Hepatocyte (in vitro differentiated cells): ENCODE data around the gene MAP9. TPM values are rescaled to one million over a fixed set of nuclear protein-coding genes. Genes with fewer than 3 reads are reported as not detected.
A peak's percentile ranks its signal among the peaks of the same experiment; 100 is the strongest.

Experiments
- DNase-seq: peaks from one replicate; pipeline ENCODE4 v3.0.0-alpha.2; 2016; ENCODE audit warnings: low spot score
- H2AFZ ChIP-seq: fragments of 200-600 bp; sonication (generic); 2 replicates; pipeline ENCODE4 v1.6.0; 2016; ENCODE audit warnings: antibody characterized with exemption, mild to moderate bottlenecking
- H3K27ac ChIP-seq: fragments of 200-600 bp; sonication (generic); 2 replicates; pipeline ENCODE4 v1.5.1; 2016; ENCODE audit warnings: mild to moderate bottlenecking
- H3K27me3 ChIP-seq: fragments of 200-600 bp; sonication (generic); 2 replicates; pipeline ENCODE4 v1.6.1; 2016
- H3K36me3 ChIP-seq: fragments of 200-600 bp; sonication (generic); replicated peaks from 2 replicates; pipeline ENCODE4 v1.5.1; 2016; ENCODE audit warnings: low read depth; ENCODE audit not compliant: insufficient read depth
- H3K4me1 ChIP-seq: fragments of 200-600 bp; sonication (generic); 2 replicates; pipeline ENCODE4 v1.5.1; 2016; ENCODE audit warnings: mild to moderate bottlenecking, moderate library complexity; ENCODE audit not compliant: insufficient read depth
- H3K4me2 ChIP-seq: fragments of 200-600 bp; sonication (generic); 2 replicates; pipeline ENCODE4 v1.6.0; 2016
- H3K4me3 ChIP-seq: fragments of 200-600 bp; sonication (generic); 2 replicates; pipeline ENCODE4 v1.5.1; 2016; ENCODE audit warnings: mild to moderate bottlenecking
- H3K79me2 ChIP-seq: fragments of 200-600 bp; sonication (generic); 2 replicates; pipeline ENCODE4 v1.6.0; 2017; ENCODE audit warnings: mild to moderate bottlenecking
- H3K9me2 ChIP-seq: fragments of 200-600 bp; sonication (generic); replicated peaks from 2 replicates; pipeline ENCODE4 v1.6.0; 2017; ENCODE audit warnings: mild to moderate bottlenecking; ENCODE audit not compliant: insufficient read depth
- H3K9me3 ChIP-seq: fragments of 200-600 bp; sonication (generic); 2 replicates; pipeline ENCODE4 v1.5.1; 2016; ENCODE audit warnings: low read depth, mild to moderate bottlenecking
- H4K20me1 ChIP-seq: fragments of 200-600 bp; sonication (generic); 2 replicates; pipeline ENCODE4 v1.6.0; 2016; ENCODE audit warnings: mild to moderate bottlenecking; ENCODE audit not compliant: insufficient read depth, poor library complexity, severe bottlenecking
- CTCF ChIP-seq: fragments of 200-600 bp; sonication (generic); IDR thresholded peaks from 2 replicates; pipeline ENCODE4 v1.5.1; 2016; ENCODE audit warnings: antibody characterized with exemption, mild to moderate bottlenecking; ENCODE audit not compliant: poor library complexity
- EZH2 ChIP-seq: fragments of 200-600 bp; sonication (generic); IDR thresholded peaks from 2 replicates; pipeline ENCODE4 v1.6.1; 2016; ENCODE audit warnings: antibody characterized with exemption, mild to moderate bottlenecking, borderline replicate concordance
- EZH2phosphoT487 ChIP-seq: fragments of 200-600 bp; sonication (generic); IDR thresholded peaks from one replicate; pipeline ENCODE4 v1.6.1; 2018; ENCODE audit warnings: antibody characterized with exemption, mild to moderate bottlenecking, low read depth, moderate library complexity; ENCODE audit not compliant: unreplicated experiment, severe bottlenecking
- WGBS: methylation state at CpG from one replicate; pipeline ENCODE4 v1.1.6; 2016; ENCODE audit warnings: low lambda C conversion rate; ENCODE audit errors: missing lambda C conversion rate; 5-methylcytosine and 5-hydroxymethylcytosine counted together
- polyA plus RNA-seq: library from polyadenylated mRNA; unstranded; fragments of >200 nt; fragmentation: Nextera tagmentation; extraction: Ambion mirVana; gene quantifications from 2 replicates; pipeline ENCODE4 v1.2.1, GENCODE V29; 2016
- total RNA-seq: library from RNA; depleted of rRNA; stranded (reverse); fragments of >200 nt; gene quantifications from 2 replicates; pipeline ENCODE4 v1.2.3, GENCODE V29; 2014

MAP9 gene
- total and polyA plus RNA-seq, 2 experiments from 2014 or later: 26.7 to 27.6 TPM

- Histone ChIP-seq H3K4me2 (no peak overlapping the region), H3K9me2 (no peaks in the 10 kb centered on the region), H3K36me3 (no peaks in the 10 kb centered on the region), H3K9me3 (no peaks in the 10 kb centered on the region), H3K4me1 (peaks cover 13% of the 10 kb centered on the region), H3K27ac (no peak overlapping the region), H2AFZ (no peak overlapping the region), H3K4me3 (no peak overlapping the region), H3K79me2 (no peaks in the 10 kb centered on the region), H4K20me1 (no peaks in the 10 kb centered on the region), H3K27me3 (no peaks in the 10 kb centered on the region)
- TF ChIP-seq CTCF (no peak), EZH2phosphoT487 (no peak)
- 64% methylated on average over 1 of the region's 1 CpG for WGBS
- no peak for DNase-seq
These were observed 30.7 kb upstream of the MAP9 start for GRCh38 chr4:155407480-155407879.

GRCh38 chr4:155405059-155405458 is 28.3 kb upstream of the MAP9 start:
- Histone ChIP-seq H3K4me3 (no peak overlapping the region), H3K9me2 (no peaks in the 10 kb centered on the region), H3K9me3 (no peaks in the 10 kb centered on the region), H3K4me1 (peaks cover 13% of the 10 kb centered on the region), H3K27ac (no peak overlapping the region), H3K36me3 (no peaks in the 10 kb centered on the region), H2AFZ (no peak overlapping the region), H3K4me2 (no peak overlapping the region), H4K20me1 (no peaks in the 10 kb centered on the region), H3K27me3 (no peaks in the 10 kb centered on the region), H3K79me2 (no peaks in the 10 kb centered on the region)
- TF ChIP-seq EZH2phosphoT487 (no peak), CTCF (no peak), EZH2 (no peak)
- 45% methylated on average over 2 of the region's 2 CpGs for WGBS
- no peak for DNase-seq

GRCh38 chr4:155403886-155404285 is 27.1 kb upstream of the MAP9 start:
- Histone ChIP-seq H3K4me3 (no peak overlapping the region), H3K4me2 (no peak overlapping the region), H3K9me3 (no peaks in the 10 kb centered on the region), H3K36me3 (no peaks in the 10 kb centered on the region), H3K79me2 (no peaks in the 10 kb centered on the region), H3K4me1 (peaks cover 13% of the 10 kb centered on the region), H3K27me3 (no peaks in the 10 kb centered on the region), H2AFZ (no peak overlapping the region), H4K20me1 (no peaks in the 10 kb centered on the region), H3K9me2 (no peaks in the 10 kb centered on the region), H3K27ac (no peak overlapping the region)
- DNase-seq: peak; percentile 47
- WGBS: 17% methylated on average over 4 of the region's 4 CpGs
- TF ChIP-seq EZH2phosphoT487: no peak
- no peak for TF ChIP-seq EZH2
- peak; percentile 65 for TF ChIP-seq CTCF

GRCh38 chr4:155402941-155403340 is 26.2 kb upstream of the MAP9 start:
- H3K36me3 ChIP-seq: no peaks in the 10 kb centered on the region
- no peaks in the 10 kb centered on the region for H3K27me3 ChIP-seq
- TF ChIP-seq EZH2phosphoT487: no peak
- no peak for TF ChIP-seq CTCF
- TF ChIP-seq EZH2: no peak
- H4K20me1 ChIP-seq: no peaks in the 10 kb centered on the region
- peak overlapping the region; percentile 6 for H3K4me2 ChIP-seq
- H3K79me2 ChIP-seq: no peaks in the 10 kb centered on the region
- H2AFZ ChIP-seq: no peak overlapping the region
- peak overlapping the region; percentile 10 for H3K27ac ChIP-seq
- no peaks in the 10 kb centered on the region for H3K9me2 ChIP-seq
- WGBS: 13% methylated on average over 2 of the region's 2 CpGs
- H3K9me3 ChIP-seq: no peaks in the 10 kb centered on the region
- H3K4me1 ChIP-seq: peaks cover 13% of the 10 kb centered on the region
- DNase-seq: peak; percentile 41
- no peak overlapping the region for H3K4me3 ChIP-seq
